HG03460 (cell line): ENCODE results near the gene MPND.
A peak's percentile ranks its signal among the peaks of the same experiment; 100 is the strongest.
"Not testable (repeated sequence)": the region's sequence is repeated elsewhere in the genome, so short reads cannot be mapped to it uniquely, and the experiment has no call there.

Experiments used
- ATAC-seq: cut with Tn5 transposase; IDR thresholded peaks from one replicate; pipeline ENCODE4 v1.9.1; 2021; ENCODE audit not compliant: unreplicated experiment

Gene MPND

GRCh38 chr19:4319067-4319718, 24.2 kb upstream of the MPND start:
- ATAC-seq, result no peak

- no peak for ATAC-seq
Observed at GRCh38 chr19:4320419-4320818, 22.9 kb upstream of the MPND start.

- ATAC-seq, result no peak
Observed at GRCh38 chr19:4322942-4323665, 20.3 kb upstream of the MPND start.

- ATAC-seq, result no peak
Observed at GRCh38 chr19:4323692-4324091, 19.7 kb upstream of the MPND start.

- no peak for ATAC-seq
Observed at GRCh38 chr19:4324228-4324627, 19.1 kb upstream of the MPND start.

GRCh38 chr19:4326215-4326836, 17.0 kb upstream of the MPND start:
- no peak for ATAC-seq

- no peak for ATAC-seq
Observed at GRCh38 chr19:4326837-4327251, 16.5 kb upstream of the MPND start.

GRCh38 chr19:4327252-4327876, 16.0 kb upstream of the MPND start:
- ATAC-seq, result no peak

GRCh38 chr19:4327877-4328242, 15.5 kb upstream of the MPND start:
- no peak for ATAC-seq

GRCh38 chr19:4328243-4328990, 14.9 kb upstream of the MPND start:
- ATAC-seq, result peak; percentile 77

- ATAC-seq, result not testable (repeated sequence)
Observed at GRCh38 chr19:4328991-4329681, 14.2 kb upstream of the MPND start.

GRCh38 chr19:4329858-4330257, 13.5 kb upstream of the MPND start:
- no peak for ATAC-seq

- no peak for ATAC-seq
Observed at GRCh38 chr19:4334929-4335570, 8.3 kb upstream of the MPND start.

GRCh38 chr19:4337906-4338440, 5.4 kb upstream of the MPND start:
- ATAC-seq, result no peak

- no peak for ATAC-seq
Observed at GRCh38 chr19:4338441-4339355, 4.7 kb upstream of the MPND start, which contains the start of gene STAP2. TSS of gene STAP2 (minus strand) at chr19:4338827. CDS start at chr19:4338753, 74 bp downstream.

- ATAC-seq, result no peak
Observed at GRCh38 chr19:4342314-4342614, 1.1 kb upstream of the MPND start.

GRCh38 chr19:4342615-4343369, 570 bp upstream of the MPND start:
- ATAC-seq, result peak; percentile 79
